ACHN (cell line): Measurements from ENCODE around the gene RXFP2.

Experiments
- DNase-seq: peaks from one replicate; pipeline ENCODE4 v3.0.0-alpha.2; 2015
- in situ Hi-C: cut with HindIII; loops from 2 replicates; pipeline ENCODE4 v1.10.0; 2017; ENCODE audit warnings: low sequenced_read_pairs, low pct_ligation_motif_present, low pct_unique_long_range_greater_than_20kb

The RXFP2 gene, protein sequence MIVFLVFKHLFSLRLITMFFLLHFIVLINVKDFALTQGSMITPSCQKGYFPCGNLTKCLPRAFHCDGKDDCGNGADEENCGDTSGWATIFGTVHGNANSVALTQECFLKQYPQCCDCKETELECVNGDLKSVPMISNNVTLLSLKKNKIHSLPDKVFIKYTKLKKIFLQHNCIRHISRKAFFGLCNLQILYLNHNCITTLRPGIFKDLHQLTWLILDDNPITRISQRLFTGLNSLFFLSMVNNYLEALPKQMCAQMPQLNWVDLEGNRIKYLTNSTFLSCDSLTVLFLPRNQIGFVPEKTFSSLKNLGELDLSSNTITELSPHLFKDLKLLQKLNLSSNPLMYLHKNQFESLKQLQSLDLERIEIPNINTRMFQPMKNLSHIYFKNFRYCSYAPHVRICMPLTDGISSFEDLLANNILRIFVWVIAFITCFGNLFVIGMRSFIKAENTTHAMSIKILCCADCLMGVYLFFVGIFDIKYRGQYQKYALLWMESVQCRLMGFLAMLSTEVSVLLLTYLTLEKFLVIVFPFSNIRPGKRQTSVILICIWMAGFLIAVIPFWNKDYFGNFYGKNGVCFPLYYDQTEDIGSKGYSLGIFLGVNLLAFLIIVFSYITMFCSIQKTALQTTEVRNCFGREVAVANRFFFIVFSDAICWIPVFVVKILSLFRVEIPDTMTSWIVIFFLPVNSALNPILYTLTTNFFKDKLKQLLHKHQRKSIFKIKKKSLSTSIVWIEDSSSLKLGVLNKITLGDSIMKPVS

GRCh38 chr13:31739226-31739625 is at the start of gene RXFP2:
Gene RXFP2, plus strand, starts transcription at chr13:31739526. Its CDS starts 87 bp downstream, at chr13:31739613.
- DNase-seq: no peak
- in situ Hi-C loops: no loop called here

DNA sequence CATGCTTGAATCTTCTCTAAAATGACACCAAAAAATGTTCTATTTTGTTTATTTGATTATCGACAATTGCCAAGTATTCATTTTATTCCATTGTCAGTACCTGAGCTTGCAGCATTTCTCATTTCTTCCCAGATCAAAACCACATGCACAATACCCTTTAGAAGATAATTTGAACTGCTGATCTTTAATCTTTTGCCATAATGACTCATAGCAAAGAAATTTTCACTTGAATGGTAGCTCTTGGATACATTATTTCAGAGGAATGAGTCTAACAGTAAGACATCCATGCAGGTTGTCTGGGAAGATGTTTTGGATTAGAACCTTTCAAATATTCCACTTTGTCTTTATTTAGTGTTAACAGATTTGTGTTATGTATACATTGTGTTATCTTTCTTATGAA is 42.0 kb upstream of the RXFP2 start:
- in situ Hi-C loops: no loop called here
- DNase-seq: no peak

- peak; percentile 6 for DNase-seq
- in situ Hi-C loops: no loop called here
These were observed 39.7 kb upstream of the RXFP2 start for GRCh38 chr13:31699650-31700049.

GRCh38 chr13:31703780-31704179 is 35.5 kb upstream of the RXFP2 start:
- in situ Hi-C loops: no loop called here
- no peak for DNase-seq

- DNase-seq: no peak
- in situ Hi-C loops: no loop called here
These were observed 33.2 kb upstream of the RXFP2 start for GRCh38 chr13:31706105-31706504.

DNA sequence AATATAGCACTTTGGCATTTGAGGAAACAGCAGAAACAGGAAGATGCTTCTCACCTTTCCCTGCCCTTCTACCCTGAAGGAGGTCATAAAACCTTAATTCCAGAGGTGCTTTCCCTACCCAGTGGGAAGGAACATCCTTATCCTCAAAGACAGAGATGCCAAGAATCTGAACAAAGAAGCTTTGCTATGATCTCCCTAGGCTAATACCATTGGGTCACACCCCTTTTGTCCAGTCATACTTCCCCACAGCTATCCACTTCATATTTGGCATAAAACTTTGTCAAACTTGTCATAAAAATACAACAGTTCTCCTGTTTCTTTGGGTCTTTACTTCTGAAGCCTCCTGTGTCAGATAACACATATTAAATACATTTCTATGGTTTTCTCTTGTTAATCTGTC is 21.7 kb upstream of the RXFP2 start:
- in situ Hi-C loops: no loop called here
- no peak for DNase-seq

DNA sequence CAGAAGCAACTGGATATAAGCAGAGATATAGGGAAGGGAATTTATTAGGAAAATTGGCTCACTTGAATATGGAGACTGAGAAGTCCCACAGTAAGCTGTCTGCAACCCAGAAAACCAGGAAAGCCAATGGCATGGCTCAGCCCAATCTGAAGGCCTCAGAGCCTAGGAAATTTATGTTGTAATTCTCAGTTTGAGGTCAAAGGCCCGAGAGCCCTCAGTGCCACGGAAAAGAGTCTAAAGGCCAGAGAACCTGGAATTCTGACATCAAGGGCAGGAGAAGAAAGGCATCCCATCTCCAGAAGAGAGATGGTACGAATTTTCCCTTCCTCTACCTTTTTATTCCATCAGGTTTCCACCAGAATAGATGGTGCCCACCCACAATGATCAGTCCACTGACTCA is 20.1 kb upstream of the RXFP2 start:
- in situ Hi-C loops: no loop called here
- no peak for DNase-seq

GRCh38 chr13:31722673-31723072 is 16.7 kb upstream of the RXFP2 start:
- in situ Hi-C loops: no loop called here
- no peak for DNase-seq

GRCh38 chr13:31725841-31726240 is 13.5 kb upstream of the RXFP2 start:
- in situ Hi-C loops: no loop called here

GRCh38 chr13:31731921-31732320 is 7.4 kb upstream of the RXFP2 start:
- no peak for DNase-seq
- in situ Hi-C loops: no loop called here

More at GRCh38 chr13:31725841-31726240, 13.5 kb upstream of the RXFP2 start:
- no peak for DNase-seq

DNA sequence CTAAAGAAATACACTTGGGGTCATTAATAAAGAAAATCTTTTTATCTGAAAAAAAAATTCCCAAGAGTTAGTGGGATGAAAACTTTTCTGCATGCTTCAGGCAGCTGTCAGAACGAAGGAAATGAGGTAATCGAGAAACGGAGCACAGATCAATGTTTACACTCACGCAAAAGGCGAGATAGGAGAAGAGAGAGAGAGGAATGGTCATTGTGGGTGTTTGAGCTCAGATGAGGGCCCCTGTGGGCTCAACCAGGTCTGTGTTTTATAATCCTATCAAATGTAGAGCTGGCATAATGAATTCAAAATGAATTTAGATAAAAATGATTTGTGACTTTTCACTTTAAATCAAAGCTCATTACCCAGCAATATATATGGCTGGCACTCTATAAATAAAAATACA is 6.3 kb upstream of the RXFP2 start:
- no peak for DNase-seq
- in situ Hi-C loops: no loop called here

DNA sequence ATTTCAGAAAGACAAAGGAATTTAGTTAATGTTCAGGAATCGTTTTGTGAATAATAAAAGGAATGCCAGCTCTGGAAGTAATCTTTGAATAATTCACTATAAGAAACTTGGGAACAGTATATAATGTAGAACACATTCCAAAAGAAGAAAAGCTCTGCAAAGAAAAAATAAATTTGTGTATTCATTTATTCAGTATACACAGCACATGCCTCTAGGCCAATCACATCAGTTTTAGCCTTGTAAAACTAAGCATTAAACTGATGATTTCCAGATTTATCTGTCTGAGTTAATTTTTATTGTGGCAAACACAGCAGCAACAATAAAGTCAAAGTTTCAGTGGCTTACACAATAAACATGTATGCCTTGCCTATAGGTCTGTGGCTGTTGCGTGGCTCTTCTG is 5.7 kb upstream of the RXFP2 start:
- DNase-seq: no peak
- in situ Hi-C loops: no loop called here

- in situ Hi-C loops: no loop called here
- DNase-seq: peak; percentile 50
These were observed 2.9 kb downstream of the RXFP2 start for GRCh38 chr13:31742097-31742734.

DNA sequence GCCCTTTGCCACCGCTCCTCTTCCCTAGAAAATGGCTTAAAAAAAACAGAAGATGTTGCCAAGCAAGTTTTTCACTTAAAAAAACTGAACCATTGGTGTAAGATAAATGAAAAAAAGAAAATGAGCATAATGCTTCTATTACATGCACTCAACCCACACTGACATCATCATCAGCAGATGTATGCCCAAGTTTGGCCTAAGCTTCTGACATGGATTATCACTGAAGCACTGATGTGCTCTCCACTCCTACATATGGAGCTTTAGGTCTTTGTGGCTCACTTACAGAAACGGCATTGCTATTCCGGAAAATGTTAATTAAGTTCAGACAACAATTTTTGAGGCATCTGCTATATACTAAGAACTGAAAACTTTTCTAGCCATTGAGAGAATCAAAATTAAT is 8.0 kb downstream of the RXFP2 start:
- in situ Hi-C loops: no loop called here
- DNase-seq: no peak

- in situ Hi-C loops: no loop called here
- DNase-seq: no peak
These were observed 8.6 kb downstream of the RXFP2 start for GRCh38 chr13:31747966-31748365.

- in situ Hi-C loops: no loop called here
- DNase-seq: peak; percentile 37
These were observed 10.6 kb downstream of the RXFP2 start for GRCh38 chr13:31749929-31750328.

GRCh38 chr13:31755211-31755610 is 15.9 kb downstream of the RXFP2 start:
- in situ Hi-C loops: no loop called here
- DNase-seq: no peak

- in situ Hi-C loops: no loop called here
- no peak for DNase-seq
These were observed 16.5 kb downstream of the RXFP2 start for GRCh38 chr13:31755803-31756212.

- peak; percentile 34 for DNase-seq
- in situ Hi-C loops: no loop called here
These were observed 17.0 kb downstream of the RXFP2 start for GRCh38 chr13:31756346-31756745.
